Measurements from ENCODE around the gene EMP1.
A peak's percentile ranks its signal among the peaks of the same experiment; 100 is the strongest.
"Not testable (repeated sequence)": the region's sequence is repeated elsewhere in the genome, so short reads cannot be mapped to it uniquely, and the experiment has no call there.

EMP1 gene

DNA sequence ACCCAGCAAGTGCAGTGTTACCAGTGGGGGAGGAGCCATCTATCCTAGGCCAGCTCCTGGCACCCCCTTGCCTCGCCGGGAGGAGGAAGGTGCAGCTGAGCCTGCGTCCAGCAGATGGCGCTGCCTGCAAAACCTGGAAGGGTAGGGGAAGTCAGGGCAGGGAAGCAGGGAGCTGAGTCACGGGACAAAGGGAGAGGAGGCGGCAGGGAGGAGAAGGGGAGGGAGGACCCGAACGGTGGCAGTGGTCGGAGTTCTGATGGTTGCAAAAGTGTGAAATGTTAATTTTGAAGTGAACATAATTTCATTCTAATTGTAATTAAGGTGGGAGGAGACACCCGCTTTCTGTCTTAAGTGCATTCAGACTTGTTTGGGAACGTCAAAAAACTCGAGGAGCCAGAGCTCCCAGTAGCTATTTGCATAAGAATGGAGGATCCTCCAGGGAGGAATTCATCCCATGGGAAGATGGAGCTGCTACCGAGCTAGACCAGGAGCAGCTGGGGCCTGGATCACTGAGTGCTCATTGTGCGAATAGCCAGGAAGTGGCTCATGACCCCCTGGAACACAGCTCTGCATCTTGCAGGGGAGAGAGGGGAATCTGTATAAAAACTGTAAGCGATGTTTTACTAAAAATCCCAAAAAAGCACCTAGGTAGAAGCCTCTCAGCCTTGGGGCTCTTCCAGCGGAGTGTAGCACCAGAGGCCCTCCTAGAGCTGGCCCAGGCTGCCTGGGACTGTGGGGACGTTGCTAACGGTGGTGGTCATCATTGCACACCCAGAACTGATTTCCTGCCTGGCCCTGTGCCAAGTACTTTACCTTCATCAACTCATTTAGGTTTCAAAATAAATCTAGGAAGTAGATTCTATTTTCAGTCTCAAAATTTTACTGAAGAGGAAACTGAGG is 59.5 kb downstream of the EMP1 start:
- peak; percentile 82 to 89 (median 84) for DNase-seq (ENCODE audit: low read depth in 2 of 3, low spot score in 1 of 3)

DNA sequence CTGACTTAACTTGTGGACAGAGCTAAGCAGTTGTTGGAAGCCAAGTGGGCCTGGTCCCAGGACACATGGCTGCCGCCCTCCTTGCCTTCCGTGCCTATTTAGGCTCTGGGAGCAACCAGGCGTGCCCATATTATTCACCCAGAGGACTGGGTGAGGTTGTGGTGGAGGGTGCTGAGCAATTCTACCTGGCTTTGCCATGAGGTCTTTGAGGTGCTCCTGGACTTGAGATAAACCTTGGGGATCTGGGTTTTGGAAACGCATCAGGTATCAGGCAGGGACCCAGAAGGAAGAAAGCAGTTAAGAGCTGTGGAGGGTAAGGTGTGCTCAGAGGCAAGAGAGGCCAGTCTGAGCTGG is 60.1 kb downstream of the EMP1 start:
- no peak for DNase-seq (ENCODE audit: low read depth in 2 of 3, low spot score in 1 of 3)

- no peak for DNase-seq (ENCODE audit: low read depth in 2 of 3, low spot score in 1 of 3)
Observed at GRCh38 chr12:13257356-13257875, 60.9 kb downstream of the EMP1 start.

DNA sequence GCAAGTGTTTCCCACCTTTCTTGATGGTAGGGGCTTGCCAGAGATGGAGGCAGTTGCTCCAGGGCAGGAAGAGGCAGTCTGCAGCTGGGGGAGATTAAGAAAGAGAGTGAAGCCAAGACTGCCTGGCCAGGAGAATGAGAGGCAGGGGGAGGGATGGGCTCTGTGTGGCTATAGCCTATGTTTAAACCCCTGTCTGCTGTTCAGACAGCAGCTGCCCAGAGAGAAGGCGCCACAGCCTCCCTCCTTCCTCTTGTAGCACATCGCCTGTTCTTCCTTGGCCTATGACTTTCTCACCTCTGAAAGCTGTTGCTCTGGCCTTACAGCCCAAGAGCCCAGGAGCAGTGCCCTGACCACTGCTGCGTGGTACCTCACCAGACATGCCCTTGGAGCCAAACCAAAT is 61.7 kb downstream of the EMP1 start:
- DNase-seq (ENCODE audit: low read depth in 2 of 3, low spot score in 1 of 3): no peak

DNA sequence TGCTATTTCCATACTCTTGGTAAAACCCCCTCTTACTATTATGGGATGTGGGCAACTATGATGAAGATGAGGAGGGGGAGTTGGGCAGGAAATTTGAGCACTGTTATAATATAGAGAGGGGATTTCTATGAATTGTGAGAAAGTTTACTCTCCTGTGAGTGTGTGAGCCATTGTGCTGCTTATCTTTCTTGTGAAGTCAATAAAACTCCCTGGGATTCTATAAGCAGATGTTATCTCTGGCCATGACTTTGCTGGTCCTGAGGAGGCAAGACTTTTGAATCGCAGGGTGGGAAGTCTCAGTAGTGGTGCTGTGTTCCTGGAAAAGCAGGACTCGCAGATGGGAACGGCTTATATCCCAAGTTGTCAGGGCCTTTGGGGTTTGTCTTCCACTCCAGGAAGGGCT is 62.2 kb downstream of the EMP1 start:
- DNase-seq (ENCODE audit: low read depth in 2 of 3, low spot score in 1 of 3): no peak

DNA sequence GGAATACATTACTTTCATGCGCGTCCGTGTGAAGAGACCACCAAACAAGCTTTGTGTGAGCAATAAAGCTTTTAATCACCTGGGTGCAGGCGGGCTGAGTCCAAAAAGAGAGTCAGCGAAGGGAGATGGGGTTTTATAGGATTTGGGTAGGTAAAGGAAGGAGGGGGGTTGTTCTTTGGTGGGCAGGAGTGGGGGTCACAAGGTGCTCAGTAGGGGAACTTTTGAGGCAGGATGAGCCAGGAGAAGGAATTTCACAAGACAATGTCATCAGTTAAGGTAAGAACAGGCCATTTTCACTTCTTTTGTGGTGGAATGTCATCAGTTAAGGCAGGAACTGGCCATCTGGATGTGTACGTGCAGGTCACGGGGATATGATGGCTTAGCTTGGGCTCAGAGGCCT is 63.1 kb downstream of the EMP1 start:
- DNase-seq (ENCODE audit: low read depth in 2 of 3, low spot score in 1 of 3): not testable (repeated sequence)

GRCh38 chr12:13267826-13268225 is 71.3 kb downstream of the EMP1 start:
- DNase-seq (ENCODE audit: low read depth in 2 of 3, low spot score in 1 of 3): not testable (repeated sequence)

DNA sequence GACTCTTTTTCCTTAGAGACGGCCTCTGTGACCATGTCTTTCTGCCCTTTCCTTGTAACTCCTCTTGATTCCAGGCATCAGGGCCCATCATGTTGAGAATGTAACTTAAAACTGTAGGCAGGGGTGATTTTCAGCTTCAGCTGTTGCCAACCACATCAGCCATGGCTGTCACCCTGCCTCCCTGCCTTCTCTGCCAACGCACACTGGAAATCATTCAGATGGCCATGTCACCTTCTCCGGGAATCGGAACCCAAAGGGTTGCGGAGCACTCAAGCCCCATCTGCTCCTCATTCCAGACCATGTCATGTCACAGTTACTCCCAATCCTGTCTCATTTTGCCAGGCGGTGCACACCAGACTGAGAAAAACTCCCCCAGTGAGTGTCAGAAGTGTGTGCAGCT is 72.1 kb downstream of the EMP1 start:
- DNase-seq (ENCODE audit: low read depth in 2 of 3, low spot score in 1 of 3): no peak

All from stimulated activated CD4-positive, alpha-beta T cell treated with anti-CD3 and anti-CD28 coated beads, Interleukin-12 subunit alpha, Interleukin-12 subunit beta, amount 100 ng/mL, for 48 hours (primary cell).